Mucosa of descending colon (tissue), 3 donors: ENCODE results near the gene EMX2. TPM values are rescaled to one million over a fixed set of nuclear protein-coding genes. Genes with fewer than 3 reads are reported as not detected.

ENCODE experiments used
- ATAC-seq: fragments of 200-7000 bp; cut with Tn5 transposase; one replicate; pipeline ENCODE4 v1.9.1; 2020; ENCODE audit warnings: mild to moderate bottlenecking, moderate library complexity
- DNase-seq, 3 donors: peaks; one replicate each; pipeline ENCODE4 v3.0.0-alpha.2; 2020
- H3K36me3 ChIP-seq: fragments of 200-600 bp; one replicate; pipeline ENCODE4 v1.8.0; 2021; ENCODE audit warnings: low read depth, mild to moderate bottlenecking
- H3K4me1 ChIP-seq: fragments of 200-600 bp; one replicate; pipeline ENCODE4 v1.8.0; 2021; ENCODE audit warnings: low read depth, mild to moderate bottlenecking
- H3K4me3 ChIP-seq: fragments of 200-600 bp; one replicate; pipeline ENCODE4 v1.8.0; 2021; ENCODE audit warnings: mild to moderate bottlenecking
- H3K9me3 ChIP-seq: fragments of 200-600 bp; one replicate; pipeline ENCODE4 v1.8.0; 2021; ENCODE audit warnings: mild to moderate bottlenecking
- intact Hi-C, 2 donors: fragments of 100-400 bp; cut with DNase I in 1 of 2; cut with micrococcal nuclease in 1 of 2; formaldehyde crosslinking; loops; one replicate each; pipeline versions ENCODE4 v1.11.0 to v1.11.1; 2022; cut with DNase I, micrococcal nuclease
- total RNA-seq, 3 donors: library from RNA; stranded (reverse); fragmentation: NEBNext Ultra II Directional in 2 of 3; extraction: Animal tissue kit (Norgen Biotek cat#: 25700) in 2 of 3; gene quantifications; one replicate each; pipeline versions ENCODE4 v1.2.1 to v1.2.4, GENCODE V29; 2021 to 2023
- TF ChIP-seq, protein P1 (sequence below): fragments of 200-600 bp; IDR thresholded peaks from one replicate; pipeline ENCODE4 v1.8.0; 2022; ENCODE audit warnings: antibody characterized with exemption, mild to moderate bottlenecking
- donor health status: DM: no; HTN: no; CAD: no; lungs with moderate emphysema.
- donor health status: DM: no; HTN: no; CAD: no.
- donor health status: DM: no; HTN: yes; CAD: no.

The EMX2 gene
- total RNA-seq, 3 donors from 2014 or later: not detected

DNA sequence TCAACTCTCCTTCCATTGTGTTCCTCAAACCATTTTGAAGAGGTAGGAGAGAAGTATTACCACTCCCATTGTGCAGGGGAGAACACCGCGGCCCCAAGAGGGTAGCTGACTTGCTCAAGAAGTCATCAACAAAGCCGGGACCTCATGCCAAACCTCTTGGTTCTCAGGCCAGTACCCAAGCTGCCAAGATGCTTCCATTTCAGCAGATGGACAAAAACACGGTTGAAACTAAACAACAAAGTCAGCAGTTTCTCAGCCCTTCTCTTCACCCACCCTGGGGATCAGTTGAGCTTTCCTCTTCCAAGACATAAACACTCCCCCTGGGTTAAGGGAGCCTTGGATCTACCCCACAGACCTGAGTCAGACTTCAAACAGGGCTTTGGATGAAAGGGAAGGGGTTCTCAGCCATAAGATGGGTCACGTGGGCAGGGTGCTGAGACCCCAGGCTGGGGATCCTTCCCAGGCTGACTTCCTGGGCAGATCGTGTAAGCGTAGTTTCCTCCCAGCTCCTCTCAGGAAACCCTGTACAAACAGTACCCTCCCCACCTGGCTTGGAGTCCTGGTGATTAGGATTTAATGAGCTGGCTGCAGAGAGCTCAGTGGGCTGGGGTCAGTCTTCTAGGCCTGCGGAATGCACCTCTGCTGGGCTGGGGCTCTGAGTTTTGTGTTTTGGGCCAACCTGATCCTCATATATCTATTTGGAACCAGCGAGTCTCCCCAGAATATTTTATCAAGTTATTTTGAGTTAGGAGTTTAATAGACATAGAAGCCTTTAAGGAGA, 27.3 kb downstream of the EMX2 start:
- ATAC-seq (no peak), DNase-seq (no peak)
- Histone ChIP-seq H3K4me3 (no peak overlapping the region), H3K36me3 (no peaks in the 10 kb centered on the region), H3K9me3 (no peaks in the 10 kb centered on the region), H3K4me1 (no peaks in the 10 kb centered on the region)
- TF ChIP-seq, protein P1, sequence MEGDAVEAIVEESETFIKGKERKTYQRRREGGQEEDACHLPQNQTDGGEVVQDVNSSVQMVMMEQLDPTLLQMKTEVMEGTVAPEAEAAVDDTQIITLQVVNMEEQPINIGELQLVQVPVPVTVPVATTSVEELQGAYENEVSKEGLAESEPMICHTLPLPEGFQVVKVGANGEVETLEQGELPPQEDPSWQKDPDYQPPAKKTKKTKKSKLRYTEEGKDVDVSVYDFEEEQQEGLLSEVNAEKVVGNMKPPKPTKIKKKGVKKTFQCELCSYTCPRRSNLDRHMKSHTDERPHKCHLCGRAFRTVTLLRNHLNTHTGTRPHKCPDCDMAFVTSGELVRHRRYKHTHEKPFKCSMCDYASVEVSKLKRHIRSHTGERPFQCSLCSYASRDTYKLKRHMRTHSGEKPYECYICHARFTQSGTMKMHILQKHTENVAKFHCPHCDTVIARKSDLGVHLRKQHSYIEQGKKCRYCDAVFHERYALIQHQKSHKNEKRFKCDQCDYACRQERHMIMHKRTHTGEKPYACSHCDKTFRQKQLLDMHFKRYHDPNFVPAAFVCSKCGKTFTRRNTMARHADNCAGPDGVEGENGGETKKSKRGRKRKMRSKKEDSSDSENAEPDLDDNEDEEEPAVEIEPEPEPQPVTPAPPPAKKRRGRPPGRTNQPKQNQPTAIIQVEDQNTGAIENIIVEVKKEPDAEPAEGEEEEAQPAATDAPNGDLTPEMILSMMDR: no peak
- intact Hi-C loops: no loop called here

DNA sequence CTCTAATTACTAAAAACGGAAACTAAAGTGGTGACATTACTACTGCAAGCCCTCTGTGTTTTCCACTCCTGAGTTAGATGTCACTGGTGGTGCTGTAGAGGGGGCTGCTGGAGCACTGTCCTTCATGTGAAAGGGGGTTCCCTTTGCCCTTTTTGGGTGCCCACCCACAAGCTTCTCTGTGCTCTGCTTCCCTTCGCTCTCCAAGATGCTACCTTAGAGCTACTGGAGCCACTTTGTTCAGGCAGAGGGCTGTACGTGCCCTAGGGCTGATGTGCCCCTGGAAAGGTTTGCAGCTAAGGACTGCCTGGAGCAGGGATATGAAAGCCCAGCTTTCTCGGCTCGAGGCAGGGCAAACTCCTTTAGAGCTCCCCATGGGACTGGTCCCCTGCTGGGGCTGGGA, 28.3 kb downstream of the EMX2 start:
- Histone ChIP-seq H3K4me3 (no peak overlapping the region), H3K4me1 (no peaks in the 10 kb centered on the region), H3K9me3 (no peaks in the 10 kb centered on the region), H3K36me3 (no peaks in the 10 kb centered on the region)
- no peak for ATAC-seq
- DNase-seq: no peak
- TF ChIP-seq, protein P1: no peak
- intact Hi-C loops: no loop called here

DNA sequence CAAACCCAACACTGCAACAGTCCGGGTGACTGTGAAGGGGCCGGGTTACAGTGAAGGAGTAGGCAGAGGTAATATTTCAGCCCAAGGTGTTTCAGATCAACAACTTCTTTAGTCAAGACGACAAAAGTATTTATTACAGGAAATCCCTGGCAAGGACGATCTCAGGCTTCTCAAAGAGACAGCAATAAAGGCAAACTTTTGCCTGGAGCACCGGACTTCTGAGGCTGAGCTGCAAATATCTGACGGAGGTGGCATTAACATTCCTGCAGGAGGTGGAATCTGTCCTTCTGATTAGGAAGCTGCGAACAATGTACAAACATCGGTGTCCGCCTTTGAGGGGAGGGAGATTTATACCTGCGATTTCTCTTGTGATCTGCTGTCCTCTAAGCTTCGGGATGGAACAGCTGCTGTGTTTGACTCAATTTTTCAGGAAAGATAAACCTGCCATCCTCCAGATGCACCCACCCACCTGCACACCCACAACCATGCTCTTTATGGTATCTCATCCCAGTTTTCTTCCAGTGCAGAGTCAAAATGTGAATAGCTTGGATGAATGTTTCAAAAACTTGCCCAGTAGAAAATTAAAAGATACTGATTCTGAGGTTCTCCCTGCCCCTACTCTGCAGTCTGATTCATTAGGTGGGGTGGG, 32.1 kb downstream of the EMX2 start:
- no peaks in the 10 kb centered on the region for H3K36me3 ChIP-seq
- ATAC-seq (no peak), DNase-seq (no peak)
- TF ChIP-seq, protein P1: no peak
- no peaks in the 10 kb centered on the region for H3K9me3 ChIP-seq
- intact Hi-C loops: no loop called here
- no peaks in the 10 kb centered on the region for H3K4me1 ChIP-seq
- H3K4me3 ChIP-seq: no peak overlapping the region

DNA sequence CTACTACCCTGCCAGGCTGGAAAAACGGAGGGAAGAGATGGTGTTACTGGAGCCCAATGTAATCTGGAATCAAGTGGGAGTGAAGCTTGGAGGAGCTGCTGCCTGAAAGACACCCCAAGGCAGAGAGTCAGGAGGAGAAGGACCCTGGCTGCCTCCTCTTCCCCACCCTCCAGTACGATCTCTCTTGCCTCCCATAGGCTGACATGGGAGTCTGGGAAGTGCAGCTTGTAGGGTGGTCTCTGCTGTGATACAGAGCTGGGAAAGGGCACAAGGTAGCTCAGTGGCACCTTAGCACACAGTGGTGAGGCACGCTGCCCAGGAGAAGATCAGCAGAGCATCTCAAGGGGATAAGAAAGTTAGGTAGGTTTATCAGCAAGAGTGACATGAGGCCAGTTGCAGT, 35.9 kb downstream of the EMX2 start:
- ATAC-seq (no peak), DNase-seq (no peak)
- Histone ChIP-seq H3K4me3 (no peak overlapping the region), H3K36me3 (no peaks in the 10 kb centered on the region), H3K4me1 (no peaks in the 10 kb centered on the region), H3K9me3 (no peaks in the 10 kb centered on the region)
- intact Hi-C loops: no loop called here
- TF ChIP-seq, protein P1: no peak

DNA sequence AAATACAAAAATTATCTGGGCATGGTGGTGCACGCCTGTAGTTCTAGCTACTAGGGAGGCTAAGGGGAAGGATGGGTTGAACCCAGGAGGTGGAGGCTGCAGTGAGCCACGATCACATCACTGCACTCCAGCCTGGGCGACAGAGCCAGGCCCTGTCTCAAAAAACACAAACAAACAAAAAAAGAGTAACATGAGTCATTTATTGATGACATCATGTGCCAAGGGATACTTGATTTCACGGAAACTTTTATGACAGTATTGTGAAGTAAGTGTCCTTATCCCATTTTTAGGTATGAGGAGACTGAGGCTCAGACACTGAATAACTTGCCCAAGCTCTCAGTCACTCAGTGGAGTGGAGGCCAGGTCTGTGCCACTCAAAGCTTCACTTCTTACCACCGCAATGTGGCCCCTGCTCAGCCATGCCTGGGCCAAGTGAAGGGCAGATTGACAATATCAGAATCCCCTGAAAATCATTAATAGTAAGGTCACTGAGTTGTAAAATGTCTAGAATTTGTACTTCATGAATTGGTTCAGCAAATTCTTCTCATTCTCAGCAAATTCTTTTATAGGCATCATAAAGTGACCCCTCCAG, 36.5 kb downstream of the EMX2 start:
- no peaks in the 10 kb centered on the region for H3K36me3 ChIP-seq
- ATAC-seq: no peak
- H3K4me1 ChIP-seq: no peaks in the 10 kb centered on the region
- H3K9me3 ChIP-seq: no peaks in the 10 kb centered on the region
- TF ChIP-seq, protein P1: no peak
- intact Hi-C loops: no loop called here
- H3K4me3 ChIP-seq: no peak overlapping the region
- DNase-seq: no peak
